Stimulated activated CD4-positive, alpha-beta T cell treated with anti-CD3 and anti-CD28 coated beads, Interleukin-12 subunit alpha, Interleukin-12 subunit beta, amount 100 ng/mL, for 24 hours (primary cell): ENCODE data around the gene PIGM.

ENCODE experiments used
- DNase-seq, 2 experiments: peaks; one replicate each; pipeline ENCODE4 v3.0.0-alpha.2; 2020; ENCODE audit warnings: low read depth in 2 of 2

Gene PIGM

DNA sequence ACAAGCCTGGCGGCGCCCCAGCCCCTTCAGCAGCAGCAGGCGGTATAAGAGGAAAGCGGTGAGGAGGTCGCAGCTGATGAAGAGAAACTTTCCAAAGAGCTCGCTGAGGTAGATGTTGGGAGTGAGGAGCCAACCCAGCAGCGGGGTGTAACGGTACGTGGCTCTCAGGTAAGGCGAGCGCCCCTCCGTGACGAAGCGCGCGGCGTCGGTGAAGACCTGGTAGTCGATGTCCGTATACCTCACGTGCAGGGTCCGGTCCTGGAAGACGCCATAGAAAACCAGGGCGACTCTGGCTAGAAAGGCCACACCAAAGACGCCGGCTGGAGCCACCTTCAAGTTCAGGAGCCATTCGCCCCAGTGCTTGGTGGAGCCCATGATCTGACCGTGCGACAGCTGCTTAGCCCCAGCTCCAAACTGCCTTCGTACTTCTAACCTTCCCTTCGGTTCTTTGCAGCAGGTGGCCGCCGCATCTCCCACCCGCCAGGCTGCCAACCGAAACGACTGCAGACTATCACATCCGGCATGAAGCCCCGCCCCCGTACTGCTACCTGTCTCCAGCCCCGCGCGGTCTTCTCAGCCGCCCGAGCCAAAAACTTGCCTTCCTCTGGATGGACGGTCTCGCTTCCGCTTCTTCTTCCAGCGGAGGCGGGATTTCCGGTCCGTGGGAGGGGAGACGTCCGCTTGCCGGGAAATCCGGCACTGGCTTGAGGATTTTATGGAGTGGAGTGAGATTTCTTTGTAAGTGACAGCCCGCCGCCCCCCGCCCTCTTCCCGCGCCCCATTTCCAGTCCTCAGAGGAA, at the start of gene PIGM:
PIGM (minus strand) TSS at position 626 of the 800 bp plus-strand sequence; CDS start at position 375, 251 bp downstream.
- DNase-seq = peak; percentile 87 to 97

DNA sequence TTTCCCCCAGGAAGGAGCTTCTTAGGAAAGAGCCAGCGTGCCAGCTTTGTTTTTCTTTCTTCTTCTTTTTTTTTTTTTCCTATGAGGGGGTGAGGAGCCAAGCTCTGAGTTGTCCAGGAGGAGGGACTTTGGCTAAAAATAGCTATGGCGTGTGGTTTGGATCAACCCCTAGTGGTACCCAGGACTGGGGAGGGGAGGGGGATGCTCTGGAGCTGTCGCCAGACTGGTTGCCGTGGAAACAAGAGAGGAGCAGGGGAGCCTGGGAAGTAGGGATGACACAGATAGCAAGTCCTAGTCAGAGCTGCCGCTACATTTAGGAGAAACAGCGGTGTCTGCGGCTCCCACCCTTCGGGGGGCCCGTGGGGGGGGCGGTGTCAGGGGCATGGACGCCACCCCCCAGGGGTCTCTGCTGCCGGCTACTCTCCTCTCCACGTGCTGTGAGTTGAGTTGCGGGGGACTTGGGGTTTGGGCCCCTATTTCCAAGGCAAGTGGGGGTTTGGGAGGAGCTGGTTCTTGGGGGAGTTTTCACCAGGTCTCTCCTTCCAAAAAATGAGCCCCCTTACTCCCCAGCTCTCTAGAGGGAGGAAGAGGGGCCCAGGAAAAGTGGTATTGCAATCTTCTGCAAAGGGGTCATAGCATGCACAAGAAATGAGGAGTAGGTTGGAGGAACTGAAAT, 49.6 kb upstream of the PIGM start, which contains the start of gene KCNJ9:
KCNJ9 (plus strand) TSS at position 278 of the 676 bp plus-strand sequence. CDS start 2,493 bp downstream, outside the sequence.
- DNase-seq = no peak

DNA sequence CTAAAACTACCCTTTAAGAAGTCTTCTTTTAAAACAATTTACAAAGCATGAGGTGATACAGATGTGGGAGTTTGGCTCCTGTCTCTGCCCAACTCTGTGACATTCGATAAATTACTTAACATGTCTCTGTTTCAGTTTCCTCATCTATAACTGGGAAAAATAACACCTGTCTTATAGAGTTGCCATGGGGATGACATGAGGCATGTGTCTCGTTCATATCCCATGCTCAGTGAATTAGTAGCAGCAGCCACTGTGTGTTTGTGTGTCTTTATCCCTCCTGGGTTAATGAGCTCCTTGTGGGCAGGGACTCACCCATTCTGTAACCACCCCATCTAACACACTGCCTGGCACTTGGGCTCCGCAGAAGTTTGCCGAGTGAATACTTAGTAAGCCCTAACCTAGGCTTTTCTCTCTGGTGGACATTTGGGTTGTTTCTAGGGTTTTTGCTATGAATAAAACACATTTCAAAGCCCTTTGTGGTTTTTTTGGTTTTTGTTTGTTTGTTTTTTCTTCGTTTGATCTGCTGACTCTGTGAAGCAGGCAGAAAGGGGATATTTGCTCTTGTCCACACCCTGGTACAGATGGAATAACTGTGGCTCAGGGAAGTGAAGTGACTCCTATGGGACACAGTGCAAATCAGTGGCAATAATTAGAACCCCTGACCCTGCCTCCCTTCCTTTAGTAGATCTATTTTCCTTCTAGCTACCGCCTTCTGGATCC, 48.8 kb upstream of the PIGM start:
- no peak for DNase-seq

DNA sequence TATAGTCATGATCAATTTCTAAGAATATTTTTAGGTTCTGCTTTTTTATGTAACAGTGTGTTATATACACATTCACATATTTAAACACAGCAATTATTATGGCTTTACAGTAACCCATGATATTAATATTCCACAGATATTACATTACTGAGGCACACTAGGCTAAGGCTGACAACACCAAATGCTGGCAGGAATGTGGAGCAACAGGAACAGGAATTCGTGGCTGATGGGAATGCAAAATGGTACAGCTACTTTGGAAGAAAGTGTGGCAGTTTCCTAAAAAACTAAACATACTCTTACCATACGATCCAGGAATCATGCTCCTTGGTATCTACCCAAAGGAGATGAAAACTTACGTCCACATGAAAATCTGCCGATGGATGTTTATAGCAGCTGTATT, 47.7 kb upstream of the PIGM start:
- DNase-seq = no peak

DNA sequence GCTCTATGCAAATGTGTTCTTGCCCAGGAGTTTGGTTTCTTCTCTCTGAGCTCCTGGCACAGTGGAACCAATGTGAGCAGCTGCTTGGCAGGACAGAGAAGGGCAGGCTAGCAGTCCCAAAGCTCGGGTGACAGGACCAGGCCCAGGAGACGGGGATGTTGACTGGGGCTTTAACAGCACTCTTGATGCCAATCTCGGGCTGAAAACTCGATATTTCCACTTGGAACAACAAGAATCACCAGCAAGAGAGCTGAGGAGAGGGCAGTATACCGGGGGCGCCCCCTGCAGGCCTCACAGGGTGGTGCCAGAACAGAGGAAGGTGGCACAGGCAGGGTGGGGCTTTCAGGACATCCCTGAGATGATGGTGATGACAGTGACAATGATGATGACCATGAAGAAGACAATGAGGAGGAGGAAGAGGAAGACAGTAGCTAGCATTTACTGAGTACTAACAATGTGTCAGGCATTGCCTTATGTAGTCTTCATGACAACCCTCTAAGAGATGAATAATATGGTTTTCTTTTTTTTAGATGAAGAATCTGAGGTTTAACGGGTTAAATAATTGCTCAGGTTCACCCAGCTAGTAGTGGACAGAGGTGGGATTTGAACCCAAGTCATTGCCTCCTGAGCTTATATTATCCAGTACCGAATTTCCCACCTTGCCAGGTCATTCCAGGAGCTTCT, 46.9 kb upstream of the PIGM start:
- peak in 1 of 2 experiments; percentile 59 for DNase-seq

GRCh38 chr1:160077486-160077885, 45.7 kb upstream of the PIGM start:
- DNase-seq = no peak

DNA sequence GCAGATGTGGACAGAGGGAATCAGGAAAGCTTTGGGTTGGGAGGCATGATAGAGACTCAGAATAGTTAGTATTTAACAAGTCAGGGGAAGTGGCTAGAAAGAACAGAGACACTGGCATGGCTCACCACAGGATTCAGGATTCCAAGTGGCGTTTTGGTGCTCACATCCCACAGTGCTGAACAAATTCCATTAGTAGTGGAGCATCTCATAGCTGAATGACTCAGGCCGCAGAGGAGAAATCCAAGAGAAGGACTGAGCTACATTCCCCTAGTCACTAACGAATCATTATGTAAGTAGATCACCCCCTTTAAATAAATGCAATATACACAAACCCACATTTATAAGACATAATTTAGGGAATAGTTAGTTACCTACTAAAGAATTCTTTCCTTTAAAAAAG, 44.5 kb upstream of the PIGM start:
- DNase-seq = no peak

- no peak for DNase-seq
Measured at GRCh38 chr1:160075836-160076235, 44.0 kb upstream of the PIGM start.

- no peak for DNase-seq
Measured at GRCh38 chr1:160074865-160075264, 43.1 kb upstream of the PIGM start.

DNA sequence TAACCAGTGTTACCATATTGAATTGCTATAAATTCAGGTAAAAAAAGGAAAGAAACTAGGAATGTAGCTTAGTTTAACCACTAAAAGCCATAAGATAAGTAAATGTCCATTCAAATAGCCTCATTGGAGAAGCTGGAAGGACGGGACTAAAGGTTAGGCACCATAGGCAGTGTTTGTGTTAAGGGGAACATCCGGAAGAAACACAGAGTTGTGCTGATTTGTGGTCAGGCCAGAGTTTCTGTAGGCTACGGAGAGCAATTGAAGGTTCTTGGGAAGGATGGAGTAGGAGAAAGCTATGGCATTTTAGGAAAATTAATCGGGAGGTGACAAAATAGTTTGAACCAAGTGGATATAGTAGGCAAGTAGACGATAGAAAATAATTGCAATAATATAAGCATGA, 39.5 kb upstream of the PIGM start:
- DNase-seq = no peak

DNA sequence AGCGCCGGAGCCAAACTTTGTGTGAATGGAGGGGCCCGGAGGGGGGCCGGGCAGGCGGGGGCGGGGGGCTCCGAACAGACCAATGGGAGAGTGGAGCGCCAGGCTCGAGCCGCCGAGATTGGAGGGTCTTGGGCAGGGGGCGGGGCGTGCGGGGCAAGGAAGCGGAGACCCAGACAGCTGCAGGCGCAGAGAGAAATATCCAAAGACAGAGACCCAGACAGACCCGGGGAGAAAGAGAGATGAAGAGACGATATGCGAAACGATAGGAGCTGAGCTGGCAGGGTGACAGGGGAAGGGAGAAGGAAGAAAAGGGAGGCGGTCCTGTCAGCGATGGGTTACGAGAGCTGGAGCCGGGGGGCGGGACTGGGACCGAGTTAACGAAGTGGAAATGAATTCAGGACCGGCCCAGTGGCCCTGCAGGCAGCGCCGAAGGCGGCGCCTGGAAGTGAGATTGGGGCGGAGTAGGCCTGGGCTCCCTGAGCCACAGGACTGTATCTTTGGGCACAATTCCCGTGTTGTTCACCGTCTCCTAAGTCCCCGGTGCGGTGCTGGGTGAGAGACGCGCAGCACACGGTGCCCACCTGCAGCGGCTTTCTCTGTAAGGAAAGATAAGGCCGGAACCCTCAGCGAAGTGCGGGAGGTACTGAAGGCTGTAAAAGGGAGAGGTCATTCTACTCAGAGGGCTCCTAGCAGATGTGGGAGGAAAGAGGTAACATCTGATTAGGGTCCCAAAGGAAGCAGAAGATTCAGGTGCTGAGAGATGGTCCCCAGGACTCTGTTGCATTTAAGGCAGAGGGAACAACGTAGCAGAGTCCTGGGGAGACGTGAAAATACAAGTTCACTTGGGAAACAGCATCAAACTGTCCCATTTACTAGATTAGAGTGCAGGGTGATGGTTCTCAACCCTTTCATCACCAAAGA, 38.7 kb upstream of the PIGM start:
- peak; percentile 31 to 51 for DNase-seq

GRCh38 chr1:160069460-160070231, 37.9 kb upstream of the PIGM start, which contains the start of gene KCNJ10:
KCNJ10 (minus strand) TSS chr1:160070160; CDS start chr1:160042532, 27,628 bp downstream.
- DNase-seq = no peak

DNA sequence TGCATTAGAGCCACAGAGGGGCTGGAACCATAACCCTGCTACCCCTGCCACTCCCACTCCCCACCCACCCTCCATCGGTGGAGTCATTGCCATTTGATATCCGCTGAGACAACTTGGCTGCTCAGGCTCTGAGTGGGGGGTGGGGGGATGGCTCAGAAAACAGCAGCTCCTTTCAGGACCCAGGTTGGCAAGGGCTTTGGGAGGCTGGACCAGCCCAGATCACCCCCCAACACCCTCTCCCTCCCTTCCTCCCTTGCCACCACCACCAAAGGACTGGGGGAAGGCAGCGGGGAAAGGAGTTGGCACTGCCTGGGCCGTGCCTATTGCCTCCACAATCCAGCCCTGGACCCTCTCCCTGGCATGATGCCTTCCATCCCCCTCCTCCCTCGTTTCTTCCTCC, 36.4 kb upstream of the PIGM start:
- DNase-seq = no peak

DNA sequence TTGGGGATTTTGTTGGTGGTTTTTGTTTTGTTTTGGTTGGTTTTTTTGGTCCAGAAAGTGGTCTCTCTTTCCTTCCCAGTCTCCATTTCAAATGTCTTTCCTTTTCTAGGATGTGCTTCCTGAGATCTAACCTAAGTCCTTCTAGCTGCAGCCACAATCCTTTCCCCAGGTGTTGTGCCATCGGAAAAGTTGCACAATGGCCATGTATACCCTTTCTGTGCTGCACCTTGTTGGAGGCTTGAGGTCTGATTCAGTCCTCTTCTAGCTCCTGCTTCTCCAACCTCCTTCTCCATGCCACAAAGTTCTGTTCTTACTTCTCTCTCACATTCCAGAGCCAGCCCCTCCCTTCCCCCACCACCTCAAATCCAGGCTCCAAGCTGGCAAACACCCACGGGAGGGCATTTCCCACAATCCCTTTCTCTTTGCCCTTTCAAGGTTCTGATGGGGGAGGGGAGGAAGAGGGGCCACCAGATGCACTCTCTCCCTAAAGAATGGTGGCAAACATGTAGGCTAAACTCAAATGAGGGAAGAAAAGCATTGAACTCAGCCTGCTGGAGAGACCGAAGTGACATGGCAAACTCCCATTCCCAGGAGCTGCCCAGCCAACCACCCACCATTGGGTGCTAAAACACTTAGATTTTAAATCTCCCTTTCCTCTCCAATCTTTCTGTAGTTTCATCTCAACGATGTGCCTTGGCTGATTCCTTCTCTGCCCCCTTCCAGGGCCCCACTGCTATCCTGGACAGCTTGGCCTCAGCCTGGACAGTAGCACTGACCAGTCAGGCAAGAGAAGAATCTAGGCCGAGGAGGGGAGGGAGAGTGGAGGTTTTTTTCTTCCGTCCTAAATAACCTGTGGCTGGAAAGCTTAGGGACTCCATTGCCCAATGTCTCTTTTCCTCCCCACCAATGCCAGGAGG, 35.3 kb upstream of the PIGM start:
- no peak for DNase-seq

GRCh38 chr1:160064746-160065145, 33.0 kb upstream of the PIGM start:
- no peak for DNase-seq

DNA sequence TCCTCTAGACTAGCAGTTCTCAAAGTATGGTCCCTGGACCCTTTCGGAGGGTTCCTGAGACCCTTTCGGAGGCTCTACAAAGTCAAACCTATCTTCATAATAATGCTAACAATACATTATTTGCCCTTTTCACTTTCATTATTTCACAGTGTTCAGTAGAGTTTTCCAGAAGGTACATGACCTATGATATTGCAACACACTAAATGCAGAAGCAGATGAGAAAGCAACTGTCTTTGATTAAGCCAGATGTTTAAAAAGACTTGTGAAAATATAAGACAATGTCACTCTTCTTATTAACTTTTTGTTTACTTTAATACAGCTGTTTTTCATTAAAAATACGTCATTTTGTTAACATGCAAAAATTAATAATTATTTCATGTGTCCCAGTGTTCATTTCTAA, 32.4 kb upstream of the PIGM start:
- DNase-seq = no peak

DNA sequence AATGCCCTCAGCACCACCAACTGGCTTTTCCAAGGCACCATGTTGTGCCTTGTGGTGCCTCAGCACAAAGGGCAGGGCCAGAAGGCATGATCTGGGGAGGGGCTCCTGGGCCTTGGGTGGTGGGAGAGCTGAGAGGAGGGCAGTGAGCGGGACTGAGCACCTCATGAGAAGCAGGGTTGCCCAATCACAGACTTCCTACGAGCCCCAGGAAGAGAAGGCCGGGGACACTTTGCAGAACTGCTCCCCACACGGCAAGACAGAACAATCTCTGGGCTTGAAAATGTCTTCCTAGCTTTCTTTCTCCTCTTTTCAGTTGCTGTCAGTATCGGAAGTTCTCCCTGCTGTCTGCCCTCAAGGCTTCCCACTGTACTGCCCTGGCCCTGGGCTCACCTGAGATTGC, 31.4 kb upstream of the PIGM start:
- DNase-seq = no peak

DNA sequence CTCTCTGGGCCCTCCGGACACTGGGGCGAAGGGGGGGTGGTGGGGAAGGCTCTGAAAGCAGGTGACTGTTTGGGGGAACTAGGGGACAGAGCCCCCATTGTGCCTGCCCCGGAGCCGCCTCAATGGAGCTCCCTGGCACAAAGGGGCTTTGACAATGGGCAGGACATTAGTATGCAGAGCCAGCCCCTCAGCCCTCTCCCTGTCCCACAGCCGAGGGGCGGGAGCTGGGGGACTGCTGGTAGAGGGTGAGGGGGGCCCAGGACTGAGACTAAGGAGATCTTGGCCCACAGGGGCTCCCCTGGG, 30.4 kb upstream of the PIGM start:
- no peak for DNase-seq
